ENCODE measurements around the gene PLK1.

GRCh38 chr16:23629516-23629915 is 49.2 kb upstream of the PLK1 start:
- no peak for TF ChIP-seq CTCF (IDR thresholded peaks at IDR 0.05)
- no peak for TF ChIP-seq POLR2A (IDR thresholded peaks at IDR 0.05)

Data from lower leg skin (tissue), 3 donors.